ENCODE measurements around the gene SHANK1.
A peak's percentile ranks its signal among the peaks of the same experiment; 100 is the strongest.

The SHANK1 gene

DNA sequence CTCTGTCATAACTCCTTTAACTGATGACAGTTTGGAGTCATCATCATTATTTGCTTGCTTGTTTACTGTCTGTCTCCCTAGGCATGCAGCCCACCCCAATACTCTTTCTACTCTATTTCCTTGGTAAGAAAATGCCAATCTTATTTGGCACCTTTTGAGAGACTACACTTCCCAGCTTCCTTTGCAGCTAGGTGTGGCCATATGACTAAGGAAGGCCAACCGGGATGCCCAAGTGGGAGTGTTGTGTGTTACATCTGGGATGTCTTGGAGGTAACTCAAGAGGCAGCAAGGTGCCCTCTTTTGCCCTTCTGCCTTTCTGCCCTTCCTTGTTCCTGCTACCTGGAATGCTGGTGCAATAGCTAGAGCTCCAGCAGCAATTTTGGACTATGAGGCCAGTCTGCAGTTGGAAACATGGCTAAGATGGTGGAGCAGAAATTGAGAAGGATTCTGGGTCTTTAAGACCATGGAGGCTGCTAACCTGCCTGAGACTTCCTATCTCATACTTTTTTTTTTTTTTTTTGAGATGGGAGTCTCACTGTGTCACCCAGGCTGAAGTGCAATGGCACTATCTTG is 42.9 kb downstream of the SHANK1 start:
- no peaks in the 10 kb centered on the region for H3K27me3 ChIP-seq (ENCODE audit: control insufficient read depth, low read length)
- no peaks in the 10 kb centered on the region for H4K20me1 ChIP-seq (ENCODE audit: control insufficient read depth, insufficient read depth, low read depth, low read length)
- no peak for TF ChIP-seq EZH2phosphoT487 (IDR thresholded peaks at IDR 0.05; ENCODE audit: borderline replicate concordance, low read length)
- TF ChIP-seq, protein P1, sequence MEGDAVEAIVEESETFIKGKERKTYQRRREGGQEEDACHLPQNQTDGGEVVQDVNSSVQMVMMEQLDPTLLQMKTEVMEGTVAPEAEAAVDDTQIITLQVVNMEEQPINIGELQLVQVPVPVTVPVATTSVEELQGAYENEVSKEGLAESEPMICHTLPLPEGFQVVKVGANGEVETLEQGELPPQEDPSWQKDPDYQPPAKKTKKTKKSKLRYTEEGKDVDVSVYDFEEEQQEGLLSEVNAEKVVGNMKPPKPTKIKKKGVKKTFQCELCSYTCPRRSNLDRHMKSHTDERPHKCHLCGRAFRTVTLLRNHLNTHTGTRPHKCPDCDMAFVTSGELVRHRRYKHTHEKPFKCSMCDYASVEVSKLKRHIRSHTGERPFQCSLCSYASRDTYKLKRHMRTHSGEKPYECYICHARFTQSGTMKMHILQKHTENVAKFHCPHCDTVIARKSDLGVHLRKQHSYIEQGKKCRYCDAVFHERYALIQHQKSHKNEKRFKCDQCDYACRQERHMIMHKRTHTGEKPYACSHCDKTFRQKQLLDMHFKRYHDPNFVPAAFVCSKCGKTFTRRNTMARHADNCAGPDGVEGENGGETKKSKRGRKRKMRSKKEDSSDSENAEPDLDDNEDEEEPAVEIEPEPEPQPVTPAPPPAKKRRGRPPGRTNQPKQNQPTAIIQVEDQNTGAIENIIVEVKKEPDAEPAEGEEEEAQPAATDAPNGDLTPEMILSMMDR (IDR thresholded peaks at IDR 0.05; ENCODE audit: low read depth, low read length, poor library complexity, severe bottlenecking): no peak

DNA sequence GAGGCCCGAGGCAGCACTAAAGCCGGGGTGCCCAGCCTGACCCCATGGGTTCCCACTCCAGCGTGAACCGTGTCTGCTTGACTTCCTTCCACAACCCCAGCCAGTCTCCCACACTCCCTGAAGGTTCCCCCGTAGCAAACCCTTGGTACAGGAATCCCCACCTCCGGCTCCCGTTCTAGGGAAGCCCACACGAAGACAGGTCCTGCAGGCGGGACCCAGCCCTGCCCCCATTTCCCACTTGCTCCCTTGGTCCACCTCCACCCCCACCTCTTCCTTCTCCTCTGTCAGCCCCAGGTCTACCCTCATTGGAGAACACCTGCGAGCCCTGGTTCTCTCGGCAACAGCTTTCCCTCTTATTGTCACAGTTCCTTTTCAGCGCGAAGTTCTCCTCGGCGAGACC is 46.5 kb downstream of the SHANK1 start:
- TF ChIP-seq EZH2phosphoT487 (IDR thresholded peaks at IDR 0.05; ENCODE audit: borderline replicate concordance, low read length): no peak
- Histone ChIP-seq H3F3A (ENCODE audit: control insufficient read depth, insufficient read depth) (no peaks in the 10 kb centered on the region), H3K4me1 (ENCODE audit: control insufficient read depth, low read length) (no peaks in the 10 kb centered on the region), H3K4me2 (ENCODE audit: low read length) (no peak overlapping the region), H3K27me3 (ENCODE audit: control insufficient read depth, low read length) (no peaks in the 10 kb centered on the region), H3K9me2 (replicated peaks; ENCODE audit: control insufficient read depth, low read length) (no peaks in the 10 kb centered on the region), H4K20me1 (ENCODE audit: control insufficient read depth, insufficient read depth, low read depth, low read length) (no peaks in the 10 kb centered on the region), H3K36me3 (ENCODE audit: control insufficient read depth, low read length) (no peaks in the 10 kb centered on the region), H3K27ac (ENCODE audit: low read depth, low read length) (no peak overlapping the region), H3K4me3 (ENCODE audit: low read length) (no peak overlapping the region), H3K79me2 (ENCODE audit: control insufficient read depth, low read length) (no peaks in the 10 kb centered on the region), H3K9me3 (ENCODE audit: control insufficient read depth, insufficient read depth, low read length) (no peaks in the 10 kb centered on the region)

More for the DNA sequence above, 42.9 kb downstream of the SHANK1 start:
- no peak overlapping the region for H3K27ac ChIP-seq (ENCODE audit: low read depth, low read length)
- no peak overlapping the region for H3K4me2 ChIP-seq (ENCODE audit: low read length)
- H3K9me3 ChIP-seq (ENCODE audit: control insufficient read depth, insufficient read depth, low read length): no peaks in the 10 kb centered on the region
- H3K79me2 ChIP-seq (ENCODE audit: control insufficient read depth, low read length): no peaks in the 10 kb centered on the region
- H3K36me3 ChIP-seq (ENCODE audit: control insufficient read depth, low read length): no peaks in the 10 kb centered on the region
- no peak overlapping the region for H3K4me3 ChIP-seq (ENCODE audit: low read length)
- no peaks in the 10 kb centered on the region for H3K9me2 ChIP-seq (replicated peaks; ENCODE audit: control insufficient read depth, low read length)
- no peaks in the 10 kb centered on the region for H3F3A ChIP-seq (ENCODE audit: control insufficient read depth, insufficient read depth)
- H3K4me1 ChIP-seq (ENCODE audit: control insufficient read depth, low read length): peaks cover 8% of the 10 kb centered on the region

DNA sequence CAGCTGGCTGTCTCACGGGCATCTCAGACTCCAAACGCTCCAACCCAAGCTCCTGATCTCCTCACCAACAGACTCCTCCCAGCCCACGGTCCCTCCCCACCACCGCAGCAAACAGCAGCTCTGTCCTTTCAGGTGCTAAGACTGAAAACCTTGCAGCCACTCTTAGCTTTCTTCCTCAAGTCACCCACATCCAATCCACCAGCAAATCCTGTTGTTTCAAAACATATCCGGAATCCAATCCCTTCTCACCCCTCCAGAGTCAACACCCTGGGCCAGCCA is 49.6 kb downstream of the SHANK1 start:
- Histone ChIP-seq H4K20me1 (ENCODE audit: control insufficient read depth, insufficient read depth, low read depth, low read length) (no peaks in the 10 kb centered on the region), H3K36me3 (ENCODE audit: control insufficient read depth, low read length) (no peaks in the 10 kb centered on the region), H3K4me3 (ENCODE audit: low read length) (no peak overlapping the region), H3K27ac (ENCODE audit: low read depth, low read length) (no peak overlapping the region), H3F3A (ENCODE audit: control insufficient read depth, insufficient read depth) (no peaks in the 10 kb centered on the region), H3K79me2 (ENCODE audit: control insufficient read depth, low read length) (no peaks in the 10 kb centered on the region), H3K4me1 (ENCODE audit: control insufficient read depth, low read length) (no peaks in the 10 kb centered on the region), H3K4me2 (ENCODE audit: low read length) (no peak overlapping the region), H3K9me2 (replicated peaks; ENCODE audit: control insufficient read depth, low read length) (no peaks in the 10 kb centered on the region), H3K9me3 (ENCODE audit: control insufficient read depth, insufficient read depth, low read length) (no peaks in the 10 kb centered on the region), H3K27me3 (ENCODE audit: control insufficient read depth, low read length) (no peaks in the 10 kb centered on the region)
- no peak for TF ChIP-seq EZH2phosphoT487 (IDR thresholded peaks at IDR 0.05; ENCODE audit: borderline replicate concordance, low read length)
- TF ChIP-seq, protein P1 (IDR thresholded peaks at IDR 0.05; ENCODE audit: low read depth, low read length, poor library complexity, severe bottlenecking): no peak

DNA sequence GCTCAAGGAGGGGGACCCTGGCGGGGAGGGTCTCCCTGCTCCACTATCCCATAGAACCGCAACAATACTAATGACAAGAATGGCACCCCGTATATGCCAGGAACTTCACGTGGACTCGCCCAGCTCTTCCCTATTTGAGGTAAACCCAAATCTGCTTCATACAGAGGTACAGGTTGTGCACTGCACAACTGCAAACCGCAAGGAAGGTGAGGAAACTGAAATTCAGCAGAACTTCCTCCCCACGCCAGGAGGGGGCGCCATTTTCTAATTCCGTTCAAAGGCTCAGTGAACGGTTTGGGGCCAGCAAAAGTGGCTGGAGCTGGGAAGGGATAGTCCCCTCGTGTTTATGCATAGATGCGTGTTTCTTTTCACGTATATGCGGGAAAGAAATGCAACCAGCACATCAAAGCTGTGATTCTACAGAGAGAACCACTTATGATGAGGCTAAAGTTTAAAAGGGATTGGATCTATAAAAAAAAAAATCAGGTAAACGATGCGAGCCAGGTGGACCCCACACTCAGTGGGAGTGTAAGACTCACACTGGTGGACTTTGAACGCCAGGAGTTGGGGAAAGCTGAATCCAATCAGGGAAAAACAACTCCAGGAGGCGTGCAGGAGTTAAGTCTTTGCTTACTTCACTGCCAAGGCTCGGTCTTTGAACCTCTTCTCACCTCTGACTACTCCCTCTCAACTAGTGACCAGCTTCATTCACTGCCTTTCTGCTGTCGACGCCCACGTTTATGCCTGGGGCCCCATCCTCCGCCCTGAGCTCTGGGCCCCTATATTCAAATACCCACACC is 50.1 kb downstream of the SHANK1 start:
- Histone ChIP-seq H3K4me2 (ENCODE audit: low read length) (no peak overlapping the region), H3K9me3 (ENCODE audit: control insufficient read depth, insufficient read depth, low read length) (no peaks in the 10 kb centered on the region), H3K9me2 (replicated peaks; ENCODE audit: control insufficient read depth, low read length) (no peaks in the 10 kb centered on the region), H3K27ac (ENCODE audit: low read depth, low read length) (no peak overlapping the region), H3K79me2 (ENCODE audit: control insufficient read depth, low read length) (no peaks in the 10 kb centered on the region), H3K27me3 (ENCODE audit: control insufficient read depth, low read length) (no peaks in the 10 kb centered on the region), H3K4me1 (ENCODE audit: control insufficient read depth, low read length) (no peaks in the 10 kb centered on the region), H3K36me3 (ENCODE audit: control insufficient read depth, low read length) (no peaks in the 10 kb centered on the region), H4K20me1 (ENCODE audit: control insufficient read depth, insufficient read depth, low read depth, low read length) (no peaks in the 10 kb centered on the region), H3K4me3 (ENCODE audit: low read length) (no peak overlapping the region), H3F3A (ENCODE audit: control insufficient read depth, insufficient read depth) (no peaks in the 10 kb centered on the region)
- TF ChIP-seq EZH2phosphoT487 (IDR thresholded peaks at IDR 0.05; ENCODE audit: borderline replicate concordance, low read length): no peak
- TF ChIP-seq, protein P1 (IDR thresholded peaks at IDR 0.05; ENCODE audit: low read depth, low read length, poor library complexity, severe bottlenecking): peak; percentile 94

Data from DOHH2 (cell line).